NCI-H2227 (cell line): ENCODE results near the gene ACTL7B.
"Not testable (repeated sequence)": the region's sequence is repeated elsewhere in the genome, so short reads cannot be mapped to it uniquely, and the experiment has no call there.

Experiments used
- DNase-seq: peaks from one replicate; lab custom pipeline; 2025; ENCODE audit not compliant: unreplicated experiment; lab: John Stamatoyannopoulos, UW

ACTL7B gene

GRCh38 chr9:108845947-108846346 lies 9.8 kb downstream of the ACTL7B start:
- no peak for DNase-seq

- no peak for DNase-seq
Measured at GRCh38 chr9:108845507-108845906, 10.3 kb downstream of the ACTL7B start.

GRCh38 chr9:108844856-108845255 lies 10.9 kb downstream of the ACTL7B start:
- DNase-seq, result no peak

- no peak for DNase-seq
Measured at GRCh38 chr9:108844391-108844790, 11.4 kb downstream of the ACTL7B start.

GRCh38 chr9:108842610-108843295 lies 13.0 kb downstream of the ACTL7B start:
- DNase-seq, result no peak

- DNase-seq, result not testable (repeated sequence)
Measured at GRCh38 chr9:108839561-108839960, 16.2 kb downstream of the ACTL7B start.

- DNase-seq, result no peak
Measured at GRCh38 chr9:108838017-108838416, 17.8 kb downstream of the ACTL7B start.

- DNase-seq, result no peak
Measured at GRCh38 chr9:108837530-108837929, 18.3 kb downstream of the ACTL7B start.

GRCh38 chr9:108836781-108837180 lies 19.0 kb downstream of the ACTL7B start:
- DNase-seq, result no peak

- no peak for DNase-seq
Measured at GRCh38 chr9:108836319-108836718, 19.5 kb downstream of the ACTL7B start.

GRCh38 chr9:108835831-108836230 lies 20.0 kb downstream of the ACTL7B start:
- no peak for DNase-seq

- no peak for DNase-seq
Measured at GRCh38 chr9:108834959-108835665, 20.7 kb downstream of the ACTL7B start.

- DNase-seq, result no peak
Measured at GRCh38 chr9:108832179-108832500, 23.6 kb downstream of the ACTL7B start.

- DNase-seq, result no peak
Measured at GRCh38 chr9:108831496-108832178, 24.1 kb downstream of the ACTL7B start.

- DNase-seq, result no peak
Measured at GRCh38 chr9:108830272-108830671, 25.5 kb downstream of the ACTL7B start.

- DNase-seq, result no peak
Measured at GRCh38 chr9:108823829-108824228, 32.0 kb downstream of the ACTL7B start.

- DNase-seq, result no peak
Measured at GRCh38 chr9:108816037-108816436, 39.7 kb downstream of the ACTL7B start.

GRCh38 chr9:108815156-108815555 lies 40.6 kb downstream of the ACTL7B start:
- no peak for DNase-seq

GRCh38 chr9:108813951-108814601 lies 41.7 kb downstream of the ACTL7B start:
- DNase-seq, result no peak

- DNase-seq, result no peak
Measured at GRCh38 chr9:108812396-108813025, 43.3 kb downstream of the ACTL7B start.

GRCh38 chr9:108811944-108812343 lies 43.8 kb downstream of the ACTL7B start:
- DNase-seq, result no peak
